OCI-LY3 (cell line): ENCODE data around the gene ERP44.
"Not testable (repeated sequence)": the region's sequence is repeated elsewhere in the genome, so short reads cannot be mapped to it uniquely, and the experiment has no call there.

Experiments
- H2AFZ ChIP-seq: fragments of 200-600, 300-600 bp; shearing (Covaris generic); 2 replicates; pipeline ENCODE4 v1.6.0; 2014; ENCODE audit warnings: antibody characterized with exemption, low read depth, low read length
- H3K27ac ChIP-seq: fragments of 200-600, 300-600 bp; sonication (generic); 2 replicates; pipeline ENCODE4 v1.5.1; 2014; ENCODE audit warnings: mild to moderate bottlenecking, low read length, moderate library complexity, mixed read lengths
- H3K27me3 ChIP-seq: fragments of 200-600, 300-600 bp; sonication (generic); 2 replicates; pipeline ENCODE4 v1.6.1; 2014; ENCODE audit warnings: low read depth, low read length, mixed read lengths
- H3K36me3 ChIP-seq: fragments of 200-600, 300-600 bp; sonication (generic); replicated peaks from 2 replicates; pipeline ENCODE3; 2014; ENCODE audit warnings: low read depth, low read length, mixed read lengths
- H3K4me1 ChIP-seq: fragments of 300-600, 200-600 bp; sonication (generic); 2 replicates; pipeline ENCODE4 v1.6.1; 2014; ENCODE audit warnings: low read length, mixed read lengths
- H3K4me2 ChIP-seq: fragments of 200-600, 300-600 bp; sonication (generic); 2 replicates; pipeline ENCODE4 v1.6.1; 2014; ENCODE audit warnings: low read length, mixed read lengths
- H3K4me3 ChIP-seq: fragments of 300-600, 200-600 bp; sonication (generic); 2 replicates; pipeline ENCODE4 v1.5.1; 2014; ENCODE audit warnings: antibody characterized with exemption, mild to moderate bottlenecking, low read length, moderate library complexity
- H3K79me2 ChIP-seq: fragments of 300-600, 200-600 bp; shearing (Covaris generic); 2 replicates; pipeline ENCODE4 v1.6.1; 2014; ENCODE audit warnings: mild to moderate bottlenecking, low read length, mixed read lengths
- H3K9ac ChIP-seq: fragments of 300-600, 200-600 bp; shearing (Covaris generic); 2 replicates; pipeline ENCODE4 v1.6.0; 2014; ENCODE audit warnings: mild to moderate bottlenecking, low read length, moderate library complexity
- H3K9me3 ChIP-seq: fragments of 200-600, 300-600 bp; shearing (Covaris generic); 2 replicates; pipeline ENCODE4 v1.6.1; 2014; ENCODE audit warnings: low read length, mixed read lengths; ENCODE audit not compliant: insufficient read depth
- H4K20me1 ChIP-seq: fragments of 200-600, 300-600 bp; sonication (generic); 2 replicates; pipeline ENCODE4 v1.6.1; 2016; ENCODE audit warnings: low read length, mixed read lengths; ENCODE audit not compliant: insufficient read depth
- CTCF ChIP-seq: fragments of 200-600, 300-600 bp; sonication (generic); IDR thresholded peaks from 2 replicates; pipeline ENCODE4 v1.5.1; 2014; ENCODE audit warnings: antibody characterized with exemption, low read length, low read depth
- EZH2phosphoT487 ChIP-seq: fragments of 200-600 bp; shearing (Covaris generic); IDR thresholded peaks from 2 replicates; pipeline ENCODE4 v1.6.1; 2018; ENCODE audit warnings: antibody characterized with exemption, mixed run types, low read depth

ERP44 gene

GRCh38 chr9:100066539-100066938 is 32.3 kb downstream of the ERP44 start:
- Histone ChIP-seq H3K36me3 (peaks cover 5% of the 10 kb centered on the region), H3K9ac (no peak overlapping the region), H3K27ac (no peak overlapping the region), H3K4me2 (no peak overlapping the region), H3K4me1 (peaks cover 8% of the 10 kb centered on the region), H3K4me3 (no peak overlapping the region), H2AFZ (no peak overlapping the region), H3K9me3 (no peaks in the 10 kb centered on the region), H3K79me2 (peaks cover 6% of the 10 kb centered on the region; the same call in 1 of the 2 replicates), H3K27me3 (no peaks in the 10 kb centered on the region), H4K20me1 (peaks cover 4% of the 10 kb centered on the region; the same call in 1 of the 2 replicates)
- no peak for TF ChIP-seq EZH2phosphoT487
- no peak for TF ChIP-seq CTCF

GRCh38 chr9:100064872-100065581 is 33.8 kb downstream of the ERP44 start:
- Histone ChIP-seq H3K36me3 (peaks cover 5% of the 10 kb centered on the region), H3K79me2 (peaks cover under 1% of the 10 kb centered on the region; the same call in 1 of the 2 replicates), H3K27ac (no peak overlapping the region), H3K4me3 (no peak overlapping the region), H2AFZ (no peak overlapping the region), H4K20me1 (peaks cover 4% of the 10 kb centered on the region; the same call in 1 of the 2 replicates), H3K27me3 (no peaks in the 10 kb centered on the region), H3K9me3 (no peaks in the 10 kb centered on the region), H3K4me2 (no peak overlapping the region), H3K4me1 (peaks cover 9% of the 10 kb centered on the region), H3K9ac (no peak overlapping the region)
- TF ChIP-seq CTCF (no peak), EZH2phosphoT487 (no peak)

- Histone ChIP-seq H3K9ac (no peak overlapping the region), H3K27ac (no peak overlapping the region), H4K20me1 (peaks cover 7% of the 10 kb centered on the region; the same call in 1 of the 2 replicates), H3K4me3 (no peak overlapping the region), H3K9me3 (no peaks in the 10 kb centered on the region), H3K27me3 (no peaks in the 10 kb centered on the region), H3K4me2 (no peak overlapping the region), H3K4me1 (peaks cover 27% of the 10 kb centered on the region), H3K79me2 (no peaks in the 10 kb centered on the region; the same call in 1 of the 2 replicates), H2AFZ (no peak overlapping the region), H3K36me3 (peaks cover 11% of the 10 kb centered on the region)
- TF ChIP-seq CTCF = no peak
- TF ChIP-seq EZH2phosphoT487 = no peak
Measured at GRCh38 chr9:100063185-100063584, 35.6 kb downstream of the ERP44 start.

- not testable (repeated sequence) for H3K4me2 ChIP-seq, H3K27me3 ChIP-seq, H2AFZ ChIP-seq, H3K27ac ChIP-seq, H4K20me1 ChIP-seq, H3K9ac ChIP-seq, H3K79me2 ChIP-seq, H3K4me3 ChIP-seq, H3K9me3 ChIP-seq
- Histone ChIP-seq H3K36me3 (peaks cover 16% of the 10 kb centered on the region), H3K4me1 (peaks cover 32% of the 10 kb centered on the region)
Measured at GRCh38 chr9:100062683-100063082, 36.1 kb downstream of the ERP44 start.
